HG03108 (cell line): ENCODE results near the gene STK32A.

Source experiments
- ATAC-seq: cut with Tn5 transposase; IDR thresholded peaks from one replicate; pipeline ENCODE4 v1.9.1; 2021; ENCODE audit warnings: moderate library complexity; ENCODE audit not compliant: unreplicated experiment

The STK32A gene

GRCh38 chr5:147388184-147389108 is 153.6 kb downstream of the STK32A start:
- no peak for ATAC-seq

GRCh38 chr5:147390654-147391225 is 155.9 kb downstream of the STK32A start:
- ATAC-seq: no peak

- peak; percentile 89 for ATAC-seq
These were observed 157.0 kb downstream of the STK32A start for GRCh38 chr5:147391781-147392180.

- ATAC-seq: no peak
These were observed 159.2 kb downstream of the STK32A start for GRCh38 chr5:147393874-147394672.

GRCh38 chr5:147396070-147396823 is 161.4 kb downstream of the STK32A start:
- ATAC-seq: no peak

- ATAC-seq: no peak
These were observed 162.8 kb downstream of the STK32A start for GRCh38 chr5:147397616-147398015.

- no peak for ATAC-seq
These were observed 164.0 kb downstream of the STK32A start for GRCh38 chr5:147398860-147399259.

- ATAC-seq: no peak
These were observed 165.4 kb downstream of the STK32A start for GRCh38 chr5:147400126-147400809.

GRCh38 chr5:147400881-147401280 is 166.1 kb downstream of the STK32A start:
- ATAC-seq: no peak

- peak; percentile 95 for ATAC-seq
These were observed 169.1 kb downstream of the STK32A start for GRCh38 chr5:147403651-147404640.

- ATAC-seq: no peak
These were observed 169.9 kb downstream of the STK32A start for GRCh38 chr5:147404706-147405105.

- ATAC-seq: no peak
These were observed 171.8 kb downstream of the STK32A start for GRCh38 chr5:147406636-147407035.

GRCh38 chr5:147407094-147407681 is 172.4 kb downstream of the STK32A start:
- ATAC-seq: no peak

GRCh38 chr5:147408980-147409379 is 174.2 kb downstream of the STK32A start:
- no peak for ATAC-seq

- no peak for ATAC-seq
These were observed 175.9 kb downstream of the STK32A start for GRCh38 chr5:147410496-147411358.

GRCh38 chr5:147411359-147412319 is 176.8 kb downstream of the STK32A start:
- no peak for ATAC-seq

- ATAC-seq: no peak
These were observed 177.7 kb downstream of the STK32A start for GRCh38 chr5:147412561-147412960.
